HEK293 (cell line): ENCODE measurements around the gene CFAP97.

Experiments used
- AEBP2 ChIP-seq: fragments of 450-650 bp; formaldehyde crosslinking; IDR thresholded peaks from 2 replicates; pipeline ENCODE4 v1.5.1; 2016; ENCODE audit warnings: missing biosample characterization, missing genetic modification characterization, borderline replicate concordance
- FEZF1 ChIP-seq: fragments of 450-650 bp; formaldehyde crosslinking; IDR thresholded peaks from 2 replicates; pipeline ENCODE4 v1.5.1; 2016; ENCODE audit warnings: missing biosample characterization, missing genetic modification characterization
- GLI2 ChIP-seq: fragments of 450-650 bp; formaldehyde crosslinking; IDR thresholded peaks from 2 replicates; pipeline ENCODE4; 2017; ENCODE audit warnings: missing biosample characterization, missing genetic modification characterization, low read depth, borderline replicate concordance
- KLF9 ChIP-seq: fragments of 450-650 bp; formaldehyde crosslinking; IDR thresholded peaks from 2 replicates; pipeline ENCODE4 v1.5.1; 2016; ENCODE audit warnings: missing biosample characterization, missing genetic modification characterization, low read depth
- PBX3 ChIP-seq: sonication (generic); formaldehyde crosslinking; IDR thresholded peaks from 2 replicates; pipeline ENCODE4 v1.8.1; 2022; ENCODE audit warnings: mild to moderate bottlenecking, moderate library complexity, missing genetic modification reagents
- SCRT1 ChIP-seq: fragments of 450-650 bp; formaldehyde crosslinking; IDR thresholded peaks from 2 replicates; pipeline ENCODE4 v1.5.1; 2016; ENCODE audit warnings: missing biosample characterization, missing genetic modification characterization, borderline replicate concordance
- SP2 ChIP-seq: fragments of 450-650 bp; formaldehyde crosslinking; IDR thresholded peaks from 2 replicates; pipeline ENCODE4 v1.5.1; 2016; ENCODE audit warnings: missing biosample characterization, missing genetic modification characterization
- SP3 ChIP-seq: fragments of 450-650 bp; formaldehyde crosslinking; IDR thresholded peaks from 2 replicates; pipeline ENCODE4 v1.5.1; 2016; ENCODE audit warnings: missing biosample characterization, missing genetic modification characterization
- ZBTB17 ChIP-seq: fragments of 450-650 bp; formaldehyde crosslinking; IDR thresholded peaks from 2 replicates; pipeline ENCODE4 v1.5.1; 2016; ENCODE audit warnings: missing biosample characterization, missing genetic modification characterization
- ZBTB49 ChIP-seq: fragments of 450-650 bp; formaldehyde crosslinking; IDR thresholded peaks from 2 replicates; pipeline ENCODE4 v1.5.1; 2016; ENCODE audit warnings: missing biosample characterization, missing genetic modification characterization, low read depth
- ZFP3 ChIP-seq: fragments of 450-650 bp; formaldehyde crosslinking; IDR thresholded peaks from 2 replicates; pipeline ENCODE4 v1.5.1; 2016; ENCODE audit warnings: low read depth, missing biosample characterization, missing genetic modification characterization
- ZNF10 ChIP-seq: fragments of 450-650 bp; formaldehyde crosslinking; IDR thresholded peaks from 2 replicates; pipeline ENCODE4 v1.5.1; 2017; ENCODE audit warnings: missing biosample characterization, missing genetic modification characterization
- ZNF132 ChIP-seq: fragments of 450-650 bp; formaldehyde crosslinking; IDR thresholded peaks from 2 replicates; pipeline ENCODE4 v1.5.1; 2017; ENCODE audit warnings: missing biosample characterization, missing genetic modification characterization, borderline replicate concordance
- ZNF155 ChIP-seq: fragments of 450-650 bp; formaldehyde crosslinking; IDR thresholded peaks from 2 replicates; pipeline ENCODE4 v1.5.1; 2016; ENCODE audit warnings: missing biosample characterization, missing genetic modification characterization
- ZNF302 ChIP-seq: fragments of 450-650 bp; formaldehyde crosslinking; IDR thresholded peaks from 2 replicates; pipeline ENCODE4 v1.5.1; 2016; ENCODE audit warnings: missing biosample characterization, missing genetic modification characterization, low read depth
- ZNF354C ChIP-seq: fragments of 450-650 bp; formaldehyde crosslinking; IDR thresholded peaks from 2 replicates; pipeline ENCODE4 v1.5.1; 2016; ENCODE audit warnings: missing biosample characterization, missing genetic modification characterization, low read depth, borderline replicate concordance
- ZNF366 ChIP-seq: fragments of 450-650 bp; formaldehyde crosslinking; conservative IDR thresholded peaks from 2 replicates; pipeline ENCODE4 v1.5.1; 2016; ENCODE audit warnings: missing biosample characterization, missing genetic modification characterization
- ZNF394 ChIP-seq: fragments of 450-650 bp; formaldehyde crosslinking; IDR thresholded peaks from 2 replicates; pipeline ENCODE4 v1.5.1; 2016; ENCODE audit warnings: missing biosample characterization, missing genetic modification characterization, mild to moderate bottlenecking, moderate library complexity, borderline replicate concordance
- ZNF416 ChIP-seq: fragments of 450-650 bp; formaldehyde crosslinking; IDR thresholded peaks from 2 replicates; pipeline ENCODE4 v1.5.1; 2016; ENCODE audit warnings: missing biosample characterization, missing genetic modification characterization
- ZNF48 ChIP-seq: fragments of 450-650 bp; formaldehyde crosslinking; IDR thresholded peaks from 2 replicates; pipeline ENCODE4 v1.5.1; 2016; ENCODE audit warnings: missing biosample characterization, missing genetic modification characterization
- ZNF518A ChIP-seq: fragments of 450-650 bp; formaldehyde crosslinking; conservative IDR thresholded peaks from 2 replicates; pipeline ENCODE4 v1.5.1; 2016; ENCODE audit warnings: low read depth, missing biosample characterization, missing genetic modification characterization
- ZNF529 ChIP-seq: fragments of 450-650 bp; formaldehyde crosslinking; IDR thresholded peaks from 2 replicates; pipeline ENCODE4 v1.5.1; 2017; ENCODE audit warnings: missing genetic modification characterization, missing biosample characterization; ENCODE audit not compliant: insufficient replicate concordance
- ZNF571 ChIP-seq: fragments of 450-650 bp; formaldehyde crosslinking; IDR thresholded peaks from 2 replicates; pipeline ENCODE4 v1.5.0; 2017; ENCODE audit warnings: missing biosample characterization, missing genetic modification characterization
- ZNF585B ChIP-seq: fragments of 450-650 bp; formaldehyde crosslinking; IDR thresholded peaks from 2 replicates; pipeline ENCODE4 v1.5.1; 2016; ENCODE audit warnings: missing biosample characterization, missing genetic modification characterization
- ZNF701 ChIP-seq: fragments of 450-650 bp; formaldehyde crosslinking; IDR thresholded peaks from 2 replicates; pipeline ENCODE4 v1.5.1; 2016; ENCODE audit warnings: missing biosample characterization, missing genetic modification characterization
- ZNF776 ChIP-seq: fragments of 450-650 bp; formaldehyde crosslinking; IDR thresholded peaks from 2 replicates; pipeline ENCODE4 v1.5.0; 2017; ENCODE audit warnings: missing biosample characterization, missing genetic modification characterization, borderline replicate concordance
- ZNF837 ChIP-seq: fragments of 450-650 bp; formaldehyde crosslinking; IDR thresholded peaks from 2 replicates; pipeline ENCODE4 v1.5.1; 2016; ENCODE audit warnings: missing biosample characterization, missing genetic modification characterization

CFAP97 gene

GRCh38 chr4:185142912-185143600 is 60.7 kb downstream of the CFAP97 start, which contains the start of gene SLC25A4 (continued):
- no peak for TF ChIP-seq ZNF10
- no peak for TF ChIP-seq ZNF529 (tag by site-specific recombination)
- no peak for TF ChIP-seq ZNF366 (tag by site-specific recombination)
- TF ChIP-seq ZBTB17, result peak; percentile 46
- no peak; the same call in 1 of the 2 replicates for TF ChIP-seq SCRT1 (tag by site-specific recombination)
- TF ChIP-seq ZNF416 (tag by site-specific recombination), result no peak
- no peak for TF ChIP-seq ZNF701 (tag by site-specific recombination)
- TF ChIP-seq ZNF585B (tag by site-specific recombination), result no peak
- peak; percentile 62 for TF ChIP-seq SP2 (tag by site-specific recombination)
- TF ChIP-seq ZNF571 (tag by site-specific recombination), result no peak
- no peak for TF ChIP-seq ZNF48 (tag by site-specific recombination)
- TF ChIP-seq ZBTB49 (tag by site-specific recombination), result no peak
- no peak for TF ChIP-seq ZFP3 (tag by site-specific recombination)
- TF ChIP-seq ZNF302 (tag by site-specific recombination), result no peak
- no peak for TF ChIP-seq ZNF132 (tag by site-specific recombination)
- no peak for TF ChIP-seq ZNF518A (tag by site-specific recombination)
- TF ChIP-seq KLF9 (tag by site-specific recombination), result no peak
- TF ChIP-seq FEZF1 (tag by site-specific recombination), result no peak
- peak; percentile 56 for TF ChIP-seq SP3 (tag by site-specific recombination)
- TF ChIP-seq ZNF394 (tag by site-specific recombination), result no peak
- TF ChIP-seq AEBP2 (tag by site-specific recombination), result no peak
- no peak for TF ChIP-seq ZNF354C (tag by site-specific recombination)
- TF ChIP-seq PBX3 (CRISPR knock-in tag), result peak; percentile 81
- no peak for TF ChIP-seq GLI2 (tag by site-specific recombination)
- no peak for TF ChIP-seq ZNF776 (tag by site-specific recombination)
- TF ChIP-seq ZNF155, result no peak
- TF ChIP-seq ZNF837, result no peak
